ENCODE results near the gene RGS7.
A peak's percentile ranks its signal among the peaks of the same experiment; 100 is the strongest.
"Not testable (repeated sequence)": the region's sequence is repeated elsewhere in the genome, so short reads cannot be mapped to it uniquely, and the experiment has no call there.

The RGS7 gene

GRCh38 chr1:241131636-241132194 lies 225.3 kb downstream of the RGS7 start:
- DNase-seq, result no peak

GRCh38 chr1:241130881-241131280 lies 226.1 kb downstream of the RGS7 start:
- DNase-seq, result no peak

GRCh38 chr1:241129207-241129960 lies 227.6 kb downstream of the RGS7 start:
- no peak for DNase-seq

- no peak for DNase-seq
Observed at GRCh38 chr1:241125286-241125685, 231.7 kb downstream of the RGS7 start.

GRCh38 chr1:241118049-241118448 lies 239.0 kb downstream of the RGS7 start:
- DNase-seq, result no peak

- DNase-seq, result no peak
Observed at GRCh38 chr1:241115784-241116183, 241.2 kb downstream of the RGS7 start.

GRCh38 chr1:241114699-241115233 lies 242.2 kb downstream of the RGS7 start:
- DNase-seq, result no peak

GRCh38 chr1:241113557-241113956 lies 243.4 kb downstream of the RGS7 start:
- no peak for DNase-seq

GRCh38 chr1:241109039-241109438 lies 248.0 kb downstream of the RGS7 start:
- DNase-seq, result no peak

GRCh38 chr1:241105147-241105546 lies 251.9 kb downstream of the RGS7 start:
- DNase-seq, result no peak

- DNase-seq, result no peak
Observed at GRCh38 chr1:241102664-241103063, 254.3 kb downstream of the RGS7 start.

- DNase-seq, result no peak
Observed at GRCh38 chr1:241101622-241102021, 255.4 kb downstream of the RGS7 start.

GRCh38 chr1:241097479-241097878 lies 259.5 kb downstream of the RGS7 start:
- DNase-seq, result no peak

- no peak for DNase-seq
Observed at GRCh38 chr1:241096982-241097381, 260.0 kb downstream of the RGS7 start.

- DNase-seq, result no peak
Observed at GRCh38 chr1:241095847-241096246, 261.2 kb downstream of the RGS7 start.

- no peak for DNase-seq
Observed at GRCh38 chr1:241090798-241091197, 266.2 kb downstream of the RGS7 start.

GRCh38 chr1:241089066-241089465 lies 267.9 kb downstream of the RGS7 start:
- not testable (repeated sequence) for DNase-seq

GRCh38 chr1:241088075-241088474 lies 268.9 kb downstream of the RGS7 start:
- DNase-seq, result not testable (repeated sequence)

- DNase-seq, result no peak
Observed at GRCh38 chr1:241086686-241087085, 270.3 kb downstream of the RGS7 start.

GRCh38 chr1:241083285-241083684 lies 273.7 kb downstream of the RGS7 start:
- DNase-seq, result no peak

- no peak for DNase-seq
Observed at GRCh38 chr1:241081473-241081872, 275.5 kb downstream of the RGS7 start.

- DNase-seq, result no peak
Observed at GRCh38 chr1:241079459-241079858, 277.5 kb downstream of the RGS7 start.

- DNase-seq, result no peak
Observed at GRCh38 chr1:241079047-241079446, 278.0 kb downstream of the RGS7 start.

- peak; percentile 50 for DNase-seq
Observed at GRCh38 chr1:241077386-241078147, 279.4 kb downstream of the RGS7 start.
